ENCODE measurements around the gene CLCN2.

- no peak for TF ChIP-seq GATA3 (IDR thresholded peaks at IDR 0.05; ENCODE audit: low read depth, low read length)
- no peak for TF ChIP-seq GATA2 (IDR thresholded peaks at IDR 0.05; ENCODE audit: low read depth, low read length)
Measured at GRCh38 chr3:184409331-184409926, 48.0 kb upstream of the CLCN2 start.
